GM18498 (cell line): ENCODE measurements around the gene FBN3.

Experiments used
- ATAC-seq: cut with Tn5 transposase; IDR thresholded peaks from one replicate; pipeline ENCODE4 v1.9.1; 2021; ENCODE audit warnings: mild to moderate bottlenecking, moderate library complexity; ENCODE audit not compliant: unreplicated experiment

The FBN3 gene

DNA sequence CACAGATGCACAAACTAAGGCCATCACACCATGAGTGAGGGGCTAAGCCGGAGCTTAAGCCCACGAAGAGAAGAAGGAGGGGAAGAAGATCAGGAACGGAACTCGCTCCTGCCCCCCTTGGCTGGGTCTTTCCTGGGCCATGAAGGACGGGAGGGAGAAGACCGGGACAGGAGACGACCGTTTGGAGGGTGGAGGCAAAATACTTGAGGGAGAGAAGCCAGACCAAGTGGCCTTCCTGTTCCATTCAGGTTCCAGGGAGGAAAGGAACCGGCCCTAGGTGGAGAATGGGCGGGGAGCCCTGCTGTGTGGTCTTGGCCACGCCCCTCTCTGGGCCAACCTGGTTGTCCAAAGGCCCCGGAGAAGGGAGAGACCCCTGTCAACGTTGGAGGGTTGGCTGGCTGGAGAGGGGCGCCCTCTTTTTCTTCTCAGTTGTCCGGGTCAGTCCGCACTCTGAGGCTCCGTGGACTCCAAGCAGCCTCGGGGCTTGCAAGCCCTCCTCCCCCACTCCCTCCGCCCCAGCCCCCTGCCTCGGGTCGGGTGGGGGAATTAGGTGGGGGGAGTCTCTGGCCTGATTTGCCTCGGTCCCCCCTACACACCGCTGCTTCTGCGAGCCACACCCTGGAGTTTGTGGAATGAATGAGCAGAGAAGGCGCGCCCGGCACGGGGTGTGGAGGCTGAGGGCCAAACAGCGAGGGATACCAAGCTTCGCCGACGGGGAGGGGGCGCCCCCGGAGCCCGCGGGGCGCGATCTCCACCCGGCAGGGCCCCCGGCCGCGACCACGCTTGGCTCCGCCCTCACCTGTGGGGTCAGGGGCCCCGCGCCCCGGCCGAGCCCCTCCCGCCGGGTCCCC, 757 bp downstream of the FBN3 start:
- no peak for ATAC-seq

DNA sequence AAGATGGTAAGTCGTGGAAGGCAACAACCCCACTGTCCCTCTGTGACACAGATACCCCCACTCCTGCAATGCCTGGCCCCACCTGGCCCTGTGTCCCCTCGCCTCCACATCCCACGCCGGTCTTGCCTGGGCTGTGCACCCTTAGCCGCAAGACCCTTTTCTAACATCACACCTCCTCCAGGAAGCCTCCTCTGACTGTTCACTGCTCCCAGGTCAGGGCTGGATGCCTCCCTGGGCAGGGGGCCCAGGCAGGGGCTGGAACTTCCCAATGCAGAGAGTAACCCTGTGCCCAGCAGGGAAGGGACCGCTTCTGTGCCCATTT, 1.3 kb downstream of the FBN3 start:
- ATAC-seq: no peak

GRCh38 chr19:8147582-8147978, 1.8 kb downstream of the FBN3 start:
- no peak for ATAC-seq

DNA sequence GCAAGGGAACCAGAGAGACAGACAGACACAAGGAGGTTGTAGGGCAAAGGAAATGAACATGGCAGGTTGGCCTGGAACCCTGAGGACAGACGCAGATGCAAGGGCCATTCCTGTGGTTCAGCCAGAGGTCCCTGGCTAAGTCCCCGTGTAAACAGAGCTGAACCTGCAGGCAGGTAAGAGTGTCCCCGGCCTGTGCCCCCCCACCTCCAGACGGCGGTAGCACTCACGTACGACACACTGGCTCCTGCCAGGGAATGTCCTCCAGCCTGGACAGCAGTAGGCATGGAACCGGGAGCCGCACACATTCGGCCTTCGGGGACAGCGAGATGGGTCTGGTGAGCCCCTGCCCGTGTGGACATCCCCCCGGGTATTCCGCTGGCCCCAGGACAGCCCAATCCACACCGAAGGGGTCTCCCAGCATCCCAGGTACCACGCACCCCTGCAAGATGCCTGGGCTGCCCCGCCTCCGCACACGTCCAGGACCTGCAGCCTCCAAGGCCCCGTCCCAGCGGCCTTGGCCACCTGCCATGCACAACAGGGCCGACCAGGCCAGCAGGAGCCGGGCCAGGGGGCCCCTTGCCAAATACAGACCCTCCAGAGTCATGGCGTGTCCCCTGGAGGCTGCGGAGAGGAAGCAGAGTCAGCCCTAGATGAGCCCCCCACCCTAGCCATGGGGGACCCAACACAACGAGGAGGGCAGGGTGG, 2.4 kb downstream of the FBN3 start:
- no peak for ATAC-seq

GRCh38 chr19:8144273-8144995, 5.0 kb downstream of the FBN3 start:
- ATAC-seq: no peak

DNA sequence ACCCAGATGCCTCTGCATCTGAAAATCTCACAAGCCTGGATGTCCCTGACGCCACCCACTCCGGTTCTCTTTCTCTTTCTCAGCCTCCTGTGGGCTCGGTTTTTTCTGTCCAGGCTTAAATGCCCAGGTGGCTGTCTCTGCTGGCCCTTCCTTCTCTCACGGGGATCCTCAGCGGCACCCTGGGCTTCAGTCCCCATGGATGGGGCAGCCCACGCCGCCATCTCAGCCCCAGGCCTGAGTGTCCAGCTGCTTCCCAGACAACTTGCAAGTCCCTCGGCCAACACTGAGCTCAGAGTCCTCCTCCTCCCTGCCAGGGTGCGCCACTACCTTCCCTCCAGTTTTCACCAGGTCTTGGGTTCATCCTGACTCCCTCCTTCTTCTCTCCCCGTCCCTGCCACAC, 6.4 kb downstream of the FBN3 start:
- no peak for ATAC-seq

GRCh38 chr19:8142513-8142900, 6.9 kb downstream of the FBN3 start:
- no peak for ATAC-seq

DNA sequence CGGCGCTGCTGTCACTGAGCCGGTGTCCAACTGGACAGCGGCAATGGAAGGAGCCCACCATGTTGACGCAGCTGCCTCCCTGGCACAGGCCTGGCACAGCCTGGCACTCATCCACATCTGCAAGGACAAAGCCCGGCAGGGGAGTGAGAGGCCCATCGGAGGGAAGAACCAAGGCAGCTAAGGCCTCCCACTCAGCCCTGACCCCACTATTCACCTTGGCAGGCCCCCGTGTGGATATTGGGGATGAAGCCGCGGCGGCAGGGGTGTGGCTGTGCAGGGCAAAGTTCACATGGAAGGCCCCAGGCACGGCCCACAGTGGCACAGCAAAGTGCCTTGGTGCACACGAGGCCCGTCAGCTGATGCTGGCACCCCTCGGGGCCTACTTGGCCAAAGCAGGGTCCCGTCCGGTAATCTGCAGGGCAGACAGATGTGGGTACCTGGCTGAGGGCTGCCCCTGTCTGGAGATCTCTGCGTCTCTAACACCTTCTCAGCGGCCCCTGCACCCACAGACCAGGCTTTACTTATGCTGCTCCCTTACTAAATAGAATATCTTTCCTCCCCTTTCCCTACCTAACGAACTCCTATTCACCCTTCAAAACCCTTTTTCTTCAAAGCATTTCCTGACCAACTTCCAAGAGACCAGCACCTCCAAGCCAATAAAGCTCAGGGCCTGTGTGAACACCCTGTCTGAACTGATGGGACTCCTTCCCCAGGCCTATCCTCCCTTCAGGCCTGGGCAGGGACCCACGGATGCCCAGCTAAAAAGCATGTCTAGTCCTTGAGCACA, 7.5 kb downstream of the FBN3 start:
- no peak for ATAC-seq

DNA sequence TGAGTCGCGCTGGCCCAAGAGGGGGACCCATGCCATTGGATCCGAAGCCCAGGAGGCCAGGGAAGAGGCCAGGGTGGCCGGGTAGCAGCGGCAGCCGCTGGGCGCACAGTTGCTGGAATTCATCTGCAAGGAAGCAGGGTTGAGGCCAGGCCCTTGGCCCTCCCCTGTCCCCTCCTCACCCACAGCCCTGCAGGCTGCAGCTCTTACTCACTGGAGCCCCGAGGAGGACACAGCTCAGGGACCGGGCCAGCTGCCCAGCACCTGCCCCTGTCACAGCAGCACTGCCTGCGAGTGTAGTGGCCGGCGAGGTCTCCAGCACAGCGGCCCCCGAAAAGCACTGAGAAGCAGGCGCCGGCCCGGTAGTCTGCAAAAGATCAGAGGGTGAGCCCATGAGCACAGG, 11.2 kb downstream of the FBN3 start:
- no peak for ATAC-seq

DNA sequence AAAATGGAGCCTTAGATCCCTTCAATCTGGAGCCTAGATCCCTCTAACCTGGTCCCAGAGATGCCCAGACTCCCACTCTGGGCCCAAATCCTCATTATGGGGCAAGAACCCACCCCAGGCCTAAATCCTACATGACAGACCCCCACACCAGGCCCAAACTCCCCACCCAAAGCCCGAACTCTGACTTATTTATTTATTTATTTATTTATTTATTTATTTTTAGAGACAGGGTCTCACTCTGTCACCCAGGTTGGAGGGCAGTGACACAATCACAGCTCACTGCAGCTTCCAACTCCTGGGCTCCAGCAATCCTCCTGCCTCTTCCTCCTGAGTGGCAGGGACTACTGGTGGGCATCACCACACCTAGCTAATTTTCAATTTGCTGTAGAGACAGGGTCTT, 12.0 kb downstream of the FBN3 start:
- no peak for ATAC-seq

GRCh38 chr19:8135946-8136618, 13.3 kb downstream of the FBN3 start:
- no peak for ATAC-seq

DNA sequence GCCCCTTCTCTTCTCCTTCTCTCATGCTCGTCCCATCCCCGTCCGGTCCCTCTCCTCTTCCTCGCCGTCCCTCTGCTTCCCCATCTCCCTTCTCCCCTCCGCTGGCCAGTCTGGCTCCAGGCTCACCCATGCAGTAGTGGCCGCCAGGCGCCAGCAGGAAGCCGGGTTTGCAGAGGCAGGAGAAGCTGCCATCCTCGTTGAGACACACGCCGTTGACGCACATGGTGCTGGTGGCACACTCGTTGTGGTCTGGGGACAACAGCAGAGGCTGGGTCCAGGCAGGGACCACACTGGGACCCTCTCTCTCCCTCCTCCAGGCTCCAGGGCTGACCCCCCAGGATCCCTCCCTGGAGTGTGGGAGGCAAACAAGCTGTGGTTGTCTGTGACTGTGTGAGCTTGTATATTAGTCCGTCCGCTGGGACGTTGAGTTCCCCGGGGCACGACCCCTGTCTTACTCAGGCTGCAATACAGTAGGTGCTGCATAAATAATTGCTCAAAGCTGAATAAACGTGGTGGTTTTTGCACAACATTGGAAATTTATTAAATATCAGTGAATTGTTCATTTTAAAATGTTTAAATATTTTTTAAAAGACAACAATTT, 16.4 kb downstream of the FBN3 start:
- no peak for ATAC-seq

GRCh38 chr19:8131517-8131916, 17.9 kb downstream of the FBN3 start:
- no peak for ATAC-seq

- ATAC-seq: no peak
Measured at GRCh38 chr19:8129061-8129618, 20.3 kb downstream of the FBN3 start.

DNA sequence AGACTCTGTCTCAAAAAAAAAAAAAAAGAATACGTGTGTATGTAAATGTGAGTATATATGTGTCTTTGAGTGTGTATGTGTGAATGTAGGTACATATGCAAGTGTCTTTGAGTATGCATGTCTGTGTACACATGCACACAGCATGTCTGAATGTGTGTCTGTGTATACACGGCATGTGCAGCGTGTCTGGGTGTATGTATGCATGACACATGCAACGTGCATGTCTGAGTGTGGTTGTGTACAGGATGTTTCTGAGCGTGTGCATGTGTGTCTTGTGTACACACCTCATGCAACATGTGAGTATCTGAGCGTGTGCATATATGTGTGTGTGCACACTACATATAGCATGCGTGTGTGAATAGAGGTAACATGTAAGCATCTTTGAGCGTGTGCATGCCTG, 20.8 kb downstream of the FBN3 start:
- no peak for ATAC-seq

GRCh38 chr19:8127311-8127710, 22.1 kb downstream of the FBN3 start:
- no peak for ATAC-seq

- ATAC-seq: no peak
Measured at GRCh38 chr19:8126511-8126910, 22.9 kb downstream of the FBN3 start.

DNA sequence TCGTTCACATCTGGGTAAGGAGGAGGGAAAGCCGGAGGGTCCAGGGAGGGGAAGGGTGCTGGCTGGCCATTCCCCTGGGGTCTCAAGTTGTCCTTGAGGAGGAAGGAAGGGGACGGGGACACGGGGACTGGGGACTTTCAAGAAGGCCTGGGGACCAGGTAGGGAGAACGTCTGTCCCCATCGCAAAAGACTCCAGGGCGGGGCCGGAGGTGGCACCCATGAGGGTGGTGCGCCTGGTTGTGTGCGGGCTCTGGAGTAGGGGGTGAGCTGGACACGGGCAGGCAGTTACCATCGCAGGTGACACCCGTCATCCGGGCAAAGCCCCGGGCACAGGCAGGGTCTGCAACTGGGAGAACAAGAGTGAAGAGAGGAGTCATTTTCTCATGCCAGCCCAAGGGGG, 23.4 kb downstream of the FBN3 start:
- no peak for ATAC-seq

DNA sequence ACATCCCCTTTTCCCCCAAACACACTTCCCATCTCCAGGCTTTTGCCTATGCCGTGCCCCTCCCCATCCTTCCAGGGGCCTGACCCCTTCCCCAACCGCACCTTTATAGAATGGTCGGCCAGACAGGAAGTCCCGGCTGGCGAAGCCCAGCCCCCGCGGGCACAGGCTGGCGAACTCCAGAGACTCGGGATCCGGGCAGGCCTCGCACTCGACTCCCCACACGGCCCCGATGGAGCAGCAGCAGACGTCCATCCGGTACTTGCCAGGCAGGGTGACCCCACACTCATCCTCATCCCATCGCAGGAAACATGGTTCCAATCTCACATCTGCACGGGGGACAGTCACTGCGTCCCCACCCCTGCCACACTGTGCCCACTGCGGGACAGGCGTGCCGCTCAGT, 25.7 kb downstream of the FBN3 start:
- ATAC-seq: no peak
